ENCODE measurements around the gene NOL6. TPM values are rescaled to one million over a fixed set of nuclear protein-coding genes. Genes with fewer than 3 reads are reported as not detected.

The NOL6 gene
- total RNA-seq, 1 donor from 2014 or later: 13.0 TPM

DNA sequence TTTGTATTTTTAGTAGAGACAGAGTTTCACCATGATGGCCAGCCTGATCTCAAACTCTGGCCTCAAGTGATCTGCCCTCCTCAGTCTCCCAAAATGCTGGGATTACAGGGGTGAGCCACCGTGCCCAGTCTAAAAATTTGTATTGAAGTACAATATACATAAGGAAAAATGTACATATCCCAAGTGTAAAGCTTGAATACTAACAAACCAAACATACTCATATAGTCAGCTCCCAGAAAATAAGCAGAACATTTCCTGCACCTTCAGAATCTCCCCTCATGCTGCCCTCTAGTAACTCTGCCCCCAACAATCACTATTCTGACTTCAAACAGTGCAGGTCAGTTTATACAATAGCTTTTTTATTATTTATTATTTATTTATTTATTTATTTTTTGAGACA lies 1.6 kb upstream of the NOL6 start:
- DNase-seq (ENCODE audit: missing footprints): no peak
- ATAC-seq: no peak
- intact Hi-C loops (cut with DNase I): no loop called here

DNA sequence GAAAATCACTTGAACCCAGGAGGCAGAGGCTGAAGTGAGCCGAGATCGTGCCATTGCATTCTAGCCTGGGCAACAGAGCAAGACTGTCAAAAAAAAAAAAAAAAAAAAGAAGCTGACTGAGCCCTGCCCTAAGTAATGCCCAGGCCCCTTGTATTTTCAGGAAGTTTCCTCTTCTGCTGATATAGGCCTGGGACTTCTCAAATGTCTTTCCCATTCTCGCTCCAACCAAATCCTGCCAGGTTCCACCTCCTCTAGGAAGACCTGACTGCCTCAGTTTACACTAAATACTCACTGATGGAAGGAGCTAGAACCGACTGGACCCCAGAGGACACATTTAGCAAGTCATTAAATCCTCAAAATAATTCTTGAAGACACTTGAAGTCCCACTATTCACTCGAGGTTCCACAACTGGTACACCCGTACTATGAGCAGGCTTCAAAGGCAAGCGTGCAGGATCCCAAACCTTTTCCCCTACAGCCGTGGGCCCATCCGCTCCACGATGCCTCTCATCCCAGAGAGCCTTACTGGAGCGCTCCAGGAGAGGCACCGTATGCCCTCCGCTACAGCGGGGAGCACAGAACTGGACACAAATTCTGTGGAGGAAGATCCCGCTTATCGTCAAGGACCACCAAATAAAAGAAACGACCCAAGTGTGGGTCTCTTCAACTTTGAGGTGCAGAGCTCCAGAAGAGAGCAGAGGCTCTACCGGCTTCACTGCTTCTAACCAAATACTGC lies 676 bp downstream of the NOL6 start:
- ATAC-seq: no peak

DNA sequence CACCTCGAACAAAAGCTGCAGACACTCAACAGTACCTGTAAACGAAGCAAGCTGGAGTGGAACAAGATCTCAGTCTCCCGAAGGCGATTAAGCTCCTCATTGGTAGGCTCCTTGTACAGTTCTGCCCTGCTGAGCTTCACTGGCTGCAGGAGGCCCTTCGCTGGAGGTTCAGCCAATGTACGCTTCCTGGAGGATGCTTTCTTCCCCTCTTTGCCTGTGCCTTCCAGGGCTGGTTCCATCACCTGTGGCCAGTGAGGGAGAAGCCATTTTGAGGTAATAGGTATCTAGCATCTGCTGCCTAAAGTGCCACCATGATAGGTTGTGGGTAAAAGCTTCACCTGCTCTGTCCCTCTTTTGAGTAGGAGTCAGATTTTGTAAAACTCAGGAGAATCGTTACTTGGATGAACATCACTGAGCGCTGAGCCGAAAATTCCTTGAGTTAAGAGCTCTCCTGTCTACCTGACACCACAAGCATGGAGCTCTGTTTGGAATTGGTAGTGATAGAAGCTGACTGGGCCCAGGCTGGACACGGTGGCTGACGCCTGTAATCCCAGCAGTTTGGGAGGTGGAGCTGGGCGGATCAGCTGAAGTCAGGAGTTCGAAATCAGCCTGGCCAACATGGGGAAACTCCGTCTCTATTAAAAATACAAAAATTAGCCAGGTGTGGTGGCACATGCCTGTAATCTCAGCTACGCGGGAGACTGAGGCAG lies 1.4 kb downstream of the NOL6 start:
- intact Hi-C loops (cut with DNase I): loop anchor here (5.0 kb wide), 2 partner anchors 180 to 920 kb away; partner anchors contain the start of genes NFX1, SMIM27 and TOPORS
- no peak for DNase-seq (ENCODE audit: missing footprints)
- ATAC-seq: no peak

More for the DNA sequence above, 676 bp downstream of the NOL6 start:
- intact Hi-C loops (cut with DNase I): loop anchor here (5.0 kb wide), 2 partner anchors 181 to 921 kb away; partner anchors contain the start of genes NFX1, SMIM27 and TOPORS
- no peak for DNase-seq (ENCODE audit: missing footprints)

DNA sequence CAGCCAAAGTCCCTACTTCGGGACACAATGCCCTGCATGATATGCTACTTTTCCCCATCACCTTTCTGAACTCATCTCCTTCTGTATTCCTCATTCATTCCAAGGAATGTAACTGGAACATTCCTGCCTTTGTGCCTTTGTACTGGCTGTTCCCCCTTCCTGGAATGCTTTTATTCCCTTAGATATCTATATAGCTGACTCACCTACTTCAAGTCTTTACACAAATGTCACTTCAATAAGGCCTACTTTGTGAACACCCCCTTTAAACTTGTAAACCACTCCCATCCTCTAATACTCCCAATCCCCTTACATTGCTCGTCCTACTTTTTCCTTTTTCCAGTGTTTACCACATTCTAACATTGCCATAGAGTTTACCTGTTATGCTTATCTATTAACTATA lies 2.4 kb downstream of the NOL6 start:
- no peak for ATAC-seq

DNA sequence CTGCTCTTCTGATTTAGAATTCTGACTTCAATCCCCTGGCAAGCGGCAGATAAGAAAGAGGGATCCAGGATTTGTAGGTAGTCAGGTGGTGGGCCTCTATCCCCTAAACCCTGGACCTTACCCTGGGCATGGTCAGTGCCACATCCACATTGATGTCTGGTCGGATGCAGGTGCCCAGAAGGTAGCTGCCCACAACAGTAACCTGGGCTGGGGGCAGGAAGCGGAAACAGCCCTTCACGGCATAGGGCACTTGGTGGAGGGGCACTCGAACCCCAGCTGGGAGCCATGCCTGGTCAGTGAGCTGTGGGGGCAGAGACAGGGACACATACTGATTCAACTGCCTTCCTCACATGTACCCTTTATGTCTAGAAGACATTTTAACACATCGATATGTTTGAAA lies 3.8 kb downstream of the NOL6 start:
- intact Hi-C loops (cut with DNase I): loop anchor here (5.0 kb wide), 4 partner anchors 53 to 918 kb away; partner anchors contain the start of genes AQP7, NFX1, SMIM27 and TOPORS
- DNase-seq (ENCODE audit: missing footprints) (no peak), ATAC-seq (no peak)

More for the DNA sequence above, 2.4 kb downstream of the NOL6 start:
- intact Hi-C loops (cut with DNase I): loop anchor here (1.0 to 5.0 kb wide), 3 partner anchors 96 to 919 kb away; partner anchors contain the start of genes NFX1, SMIM27 and TOPORS
- no peak for DNase-seq (ENCODE audit: missing footprints)

DNA sequence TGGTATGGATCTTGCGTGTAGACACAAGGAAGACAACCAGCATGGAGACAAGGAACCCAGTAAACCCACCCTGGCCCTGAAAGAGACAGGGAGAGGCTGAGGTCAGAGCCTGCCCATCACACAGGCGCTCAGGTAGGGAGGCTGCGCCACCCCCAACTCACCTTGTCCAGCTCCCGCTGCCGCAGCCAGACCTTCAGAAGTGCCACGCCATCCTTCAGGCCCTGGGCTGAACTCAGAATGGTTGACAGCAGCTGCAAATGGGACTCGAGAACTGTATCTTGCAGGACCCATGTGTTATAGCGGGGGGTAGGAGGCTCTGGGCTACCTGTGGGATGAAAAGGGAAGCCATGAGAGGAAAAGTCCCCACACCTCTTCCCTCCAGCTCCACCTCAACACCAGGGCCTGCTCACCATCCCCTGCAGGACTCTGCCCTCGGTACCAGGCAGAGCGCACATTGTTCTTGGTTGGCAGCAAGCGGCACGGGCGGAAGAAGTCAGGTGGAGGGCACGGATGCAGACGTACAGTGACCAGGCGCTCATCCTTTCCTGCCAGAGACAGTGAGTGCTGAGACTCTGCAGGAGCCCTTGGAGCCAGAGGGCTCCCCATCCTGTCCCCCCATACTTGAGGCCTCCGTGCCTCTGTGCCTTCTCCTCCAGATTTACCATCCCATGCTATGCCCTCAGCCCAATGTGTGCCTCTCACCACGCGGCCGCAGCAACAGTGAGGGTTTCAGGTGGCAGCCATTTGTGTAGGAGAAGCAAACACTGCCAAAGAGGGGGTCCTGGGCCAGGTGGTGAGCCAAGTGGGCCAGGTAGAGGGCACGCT lies 4.7 kb downstream of the NOL6 start:
- DNase-seq (ENCODE audit: missing footprints) (no peak), ATAC-seq (no peak)
- intact Hi-C loops (cut with DNase I): loop anchor here (5.0 kb wide), 2 partner anchors 52 to 67 kb away; partner anchors contain the start of gene AQP7

DNA sequence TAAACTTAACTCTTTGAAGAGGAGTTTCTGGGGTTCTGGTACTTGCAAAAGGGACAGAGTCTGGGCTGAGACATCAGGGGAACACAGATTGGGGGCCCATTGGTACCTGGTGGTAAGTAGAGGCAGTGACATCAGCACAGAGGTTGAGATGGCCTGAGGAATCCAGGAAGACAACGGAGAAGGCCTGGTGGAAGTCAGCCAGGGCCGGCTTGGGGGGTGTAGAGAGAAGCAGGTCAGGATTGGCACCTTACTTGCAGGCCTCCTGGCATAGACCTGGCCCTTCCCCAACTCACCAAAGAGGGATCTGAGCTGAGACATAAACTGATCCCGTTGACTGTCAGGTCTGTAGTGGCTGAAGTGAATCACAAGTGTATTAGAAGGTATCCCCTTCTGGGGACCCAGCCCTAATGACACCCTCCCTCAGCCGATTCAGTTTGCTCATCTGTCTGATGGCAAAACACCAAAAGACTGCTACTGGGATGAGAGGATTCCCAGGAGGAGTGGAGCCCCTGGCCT lies 5.5 kb downstream of the NOL6 start:
- DNase-seq (ENCODE audit: missing footprints) (no peak), ATAC-seq (no peak)
- intact Hi-C loops (cut with DNase I): loop anchor here (5.0 kb wide), 2 partner anchors 51 to 66 kb away; partner anchors contain the start of gene AQP7

DNA sequence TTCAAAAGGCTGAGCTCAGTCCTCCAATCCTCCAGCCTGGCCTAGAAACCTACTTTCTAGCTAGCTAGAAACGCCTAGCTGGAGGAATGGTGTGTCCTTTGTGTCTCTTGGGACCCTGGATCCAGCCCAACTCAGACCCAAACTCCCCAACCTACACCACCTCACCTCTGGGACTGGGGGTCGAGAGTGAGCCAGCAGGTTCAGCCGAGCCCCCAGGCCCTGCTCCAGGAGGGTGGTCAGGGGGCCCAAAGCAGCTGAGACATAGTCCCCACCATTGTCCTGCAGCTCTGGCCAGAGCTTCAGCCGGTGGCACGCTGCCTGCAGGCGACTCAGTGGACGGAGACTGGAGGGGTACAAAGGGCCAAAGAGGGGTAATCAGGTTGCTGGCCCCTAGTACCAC lies 6.2 kb downstream of the NOL6 start:
- no peak for DNase-seq (ENCODE audit: missing footprints)
- intact Hi-C loops (cut with DNase I): loop anchor here (2.0 to 5.0 kb wide), 3 partner anchors 50 to 93 kb away; partner anchors contain the start of gene AQP7
- ATAC-seq: no peak

DNA sequence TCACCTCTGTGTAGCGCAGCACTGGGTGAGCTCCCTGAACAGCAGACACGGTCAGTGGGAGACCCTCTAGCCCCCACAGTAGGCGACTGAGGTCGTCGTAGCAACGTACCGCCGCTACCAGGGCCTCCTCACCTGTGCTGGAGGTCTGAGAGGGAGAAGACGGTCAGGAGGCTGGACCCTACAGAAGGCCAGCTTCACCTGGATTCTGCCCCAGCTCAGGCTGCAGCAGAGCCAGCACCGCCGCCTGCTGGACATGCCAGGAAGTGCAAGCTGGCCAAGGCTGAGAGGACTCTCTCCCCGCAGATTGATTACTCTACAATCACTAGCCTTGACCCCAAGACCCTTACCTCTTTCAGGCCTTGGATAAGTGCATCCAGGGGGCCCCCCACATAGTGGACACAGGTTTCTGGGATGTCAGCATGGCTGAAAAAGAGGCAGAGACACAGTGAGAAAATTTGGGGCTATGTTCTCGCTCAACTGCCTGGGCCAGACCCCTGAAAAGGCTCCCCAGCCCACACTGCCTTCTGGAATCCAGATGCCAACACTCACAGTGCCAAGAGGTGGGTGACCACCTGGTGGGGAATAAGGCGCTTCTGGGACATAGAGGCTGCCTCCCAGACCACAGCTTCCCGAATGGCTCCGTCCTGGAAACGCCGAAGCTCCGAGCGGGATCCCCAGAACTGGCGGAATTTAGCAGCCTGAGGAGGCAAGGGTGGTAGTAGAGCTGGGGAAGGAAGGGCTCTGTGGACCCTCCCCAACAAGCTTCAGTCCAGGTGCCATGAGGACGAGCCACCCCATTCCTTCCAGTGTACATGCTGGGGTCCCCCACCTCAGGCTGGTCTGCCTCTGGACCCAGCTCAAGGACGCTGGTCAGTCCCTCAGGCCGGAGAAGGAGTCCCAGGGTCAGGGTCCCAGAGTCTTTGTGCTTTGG lies 6.9 kb downstream of the NOL6 start:
- intact Hi-C loops (cut with DNase I): loop anchor here (2.0 to 5.0 kb wide), 3 partner anchors 50 to 92 kb away; partner anchors contain the start of gene AQP7
- DNase-seq (ENCODE audit: missing footprints) (peak; percentile 89), ATAC-seq (peak; percentile 55)

DNA sequence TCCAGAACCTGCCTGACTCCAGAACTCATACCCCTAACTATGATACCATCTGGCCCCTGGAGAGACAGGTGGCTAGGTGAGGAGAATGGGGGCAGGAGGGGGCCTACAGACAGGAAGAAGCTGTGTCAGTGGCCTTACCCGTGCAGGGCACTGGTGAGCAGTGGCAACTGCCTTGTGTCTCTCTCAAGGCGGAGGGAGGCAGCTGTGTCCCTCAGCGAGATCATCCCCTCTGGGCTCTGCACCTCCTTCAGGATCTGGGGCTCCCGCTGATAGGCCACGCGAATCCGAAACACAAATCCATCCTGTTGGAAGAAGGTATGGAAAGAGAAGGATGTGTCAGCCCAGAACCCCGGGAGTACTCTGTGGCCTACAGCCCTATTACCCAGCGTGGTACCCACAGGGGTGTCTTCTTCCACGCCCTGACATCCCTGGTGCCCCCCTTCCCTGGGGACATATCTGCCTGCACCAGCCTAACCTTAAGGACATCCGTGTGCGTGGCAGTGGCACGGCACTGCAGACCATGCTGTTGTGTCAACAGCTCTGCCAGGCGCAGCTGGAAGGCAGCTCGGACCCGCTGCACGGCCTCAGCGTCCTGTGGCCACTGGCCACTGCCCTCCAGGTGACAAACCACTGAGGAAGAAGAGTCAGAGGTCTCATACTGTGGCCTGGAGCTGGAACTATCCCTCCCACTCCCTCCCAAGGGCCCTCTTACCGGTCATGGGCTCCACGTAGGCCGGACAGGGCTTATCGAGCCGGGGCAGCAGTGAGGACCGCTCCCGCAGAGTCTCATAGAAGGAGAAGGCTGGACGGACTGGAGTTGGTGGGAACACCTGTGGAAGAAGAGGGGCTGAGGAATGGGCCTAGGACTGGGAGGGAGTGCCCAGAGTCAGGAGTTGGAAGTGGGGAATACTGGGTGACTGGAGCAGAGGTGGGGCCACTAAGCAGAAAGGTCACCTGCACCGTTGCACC lies 7.8 kb downstream of the NOL6 start:
- intact Hi-C loops (cut with DNase I): loop anchor here (2.0 to 5.0 kb wide), 3 partner anchors 49 to 91 kb away; partner anchors contain the start of gene AQP7
- no peak for ATAC-seq
- DNase-seq (ENCODE audit: missing footprints): no peak

DNA sequence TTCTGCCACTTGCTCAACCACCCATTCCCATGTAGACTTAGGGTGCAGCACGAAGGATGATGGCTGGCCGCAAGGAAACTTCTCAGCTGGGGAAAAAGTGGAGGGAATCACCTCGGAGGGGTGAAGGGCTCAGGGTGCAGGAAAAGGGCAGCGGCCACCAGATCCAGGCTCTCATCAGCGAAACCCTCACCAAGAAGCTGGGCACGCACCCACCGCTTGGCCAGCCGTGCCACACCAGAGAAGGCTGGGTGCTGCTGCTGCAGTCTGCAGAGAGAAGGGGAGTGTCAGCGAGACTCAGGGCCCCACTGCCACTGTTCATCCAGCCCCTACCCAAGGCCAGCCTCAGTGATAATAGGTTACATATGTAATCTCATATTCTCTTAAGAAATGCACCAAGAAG lies 8.6 kb downstream of the NOL6 start:
- intact Hi-C loops (cut with DNase I): loop anchor here (5.0 kb wide), 2 partner anchors 48 to 63 kb away; partner anchors contain the start of gene AQP7
- no peak for ATAC-seq
- no peak for DNase-seq (ENCODE audit: missing footprints)

DNA sequence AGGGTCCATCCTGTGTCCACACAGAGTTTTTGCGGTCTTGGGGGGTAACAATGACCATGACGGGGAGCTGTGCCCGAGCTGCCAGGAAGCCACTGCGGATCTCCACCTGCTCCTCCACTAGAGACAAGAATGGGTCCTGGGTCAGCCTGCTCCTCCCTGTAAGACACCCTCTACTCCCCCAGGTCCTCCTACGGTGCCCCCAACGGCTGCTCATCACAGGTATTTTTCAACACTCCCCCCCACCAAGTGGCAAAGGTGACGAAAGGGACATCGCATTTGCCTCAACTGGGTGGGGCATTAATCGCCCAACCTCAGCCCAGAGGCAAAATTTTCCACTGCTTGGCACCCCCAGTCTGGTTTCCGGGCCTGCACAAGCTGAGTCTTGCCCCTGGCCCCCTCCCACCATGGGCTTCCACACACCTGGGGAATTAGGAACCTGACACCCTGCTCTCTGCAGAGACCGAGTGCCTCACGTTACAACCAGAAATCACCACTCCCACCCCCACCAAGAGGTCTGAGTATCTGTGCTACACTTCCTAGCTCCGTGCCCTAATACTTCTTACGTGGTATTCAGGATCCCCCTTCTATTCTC lies 9.6 kb downstream of the NOL6 start:
- intact Hi-C loops (cut with DNase I): no loop called here
- ATAC-seq (no peak), DNase-seq (ENCODE audit: missing footprints) (no peak)

DNA sequence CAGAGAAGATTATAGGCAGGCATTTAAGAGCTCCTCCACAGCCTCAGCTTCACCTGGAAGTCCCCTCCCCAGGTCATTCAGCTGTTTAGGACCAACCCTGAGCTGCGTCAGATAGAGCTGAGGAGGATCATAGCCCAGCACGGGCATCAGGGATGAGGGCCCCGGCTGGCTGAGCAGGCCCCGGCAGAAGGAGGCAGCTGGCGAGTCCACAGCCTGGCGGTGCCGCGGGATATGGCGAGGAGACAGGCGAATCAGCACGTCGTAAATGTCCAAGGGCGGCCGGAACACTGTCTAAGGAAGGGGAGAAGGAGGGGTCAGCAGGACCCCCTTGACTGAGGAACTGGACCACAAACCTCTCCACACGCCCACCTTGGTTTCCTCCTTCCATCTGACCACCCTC lies 10.6 kb downstream of the NOL6 start:
- no peak for ATAC-seq
- intact Hi-C loops (cut with DNase I): no loop called here
- DNase-seq (ENCODE audit: missing footprints): no peak

DNA sequence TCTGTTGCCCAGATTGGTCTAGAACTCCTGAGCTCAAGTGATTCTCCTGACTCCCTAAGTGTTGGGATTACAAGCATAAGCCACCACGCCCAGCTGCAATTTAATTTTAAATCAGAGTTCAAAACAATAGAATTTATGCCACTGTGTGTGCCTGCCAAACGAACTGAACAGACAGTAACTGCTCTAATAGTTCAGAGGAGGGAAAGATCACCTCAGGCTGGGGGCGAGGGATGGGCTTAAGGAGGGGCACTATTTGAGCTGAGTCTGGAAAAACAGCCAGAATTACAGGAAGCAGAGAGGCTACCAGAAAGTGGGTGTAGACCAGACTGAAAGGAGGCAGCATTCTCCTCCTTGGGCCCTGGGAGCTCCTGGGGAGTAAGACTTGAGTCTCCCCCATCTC lies 12.2 kb downstream of the NOL6 start:
- no peak for DNase-seq (ENCODE audit: missing footprints)
- intact Hi-C loops (cut with DNase I): no loop called here
- ATAC-seq: no peak

DNA sequence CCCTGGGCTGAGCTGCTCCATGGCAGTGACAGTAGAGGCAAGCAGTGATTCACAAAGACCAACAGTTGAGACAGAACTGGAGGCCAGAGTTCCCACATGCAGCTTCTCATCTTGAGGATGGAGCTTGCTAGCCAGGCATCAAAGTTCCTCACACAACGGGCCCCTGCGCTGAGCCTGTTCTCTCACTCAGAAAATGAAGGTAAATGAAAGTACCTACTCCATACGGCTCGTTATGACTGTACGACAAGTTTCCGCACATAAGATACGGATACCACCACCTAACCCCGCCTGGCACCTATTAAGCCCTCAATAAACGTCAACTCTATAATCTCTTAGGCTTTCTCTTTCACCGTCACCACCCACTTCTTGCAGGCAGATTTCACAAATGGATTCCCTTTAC lies 12.9 kb downstream of the NOL6 start:
- DNase-seq (ENCODE audit: missing footprints) (no peak), ATAC-seq (no peak)
- intact Hi-C loops (cut with DNase I): no loop called here

DNA sequence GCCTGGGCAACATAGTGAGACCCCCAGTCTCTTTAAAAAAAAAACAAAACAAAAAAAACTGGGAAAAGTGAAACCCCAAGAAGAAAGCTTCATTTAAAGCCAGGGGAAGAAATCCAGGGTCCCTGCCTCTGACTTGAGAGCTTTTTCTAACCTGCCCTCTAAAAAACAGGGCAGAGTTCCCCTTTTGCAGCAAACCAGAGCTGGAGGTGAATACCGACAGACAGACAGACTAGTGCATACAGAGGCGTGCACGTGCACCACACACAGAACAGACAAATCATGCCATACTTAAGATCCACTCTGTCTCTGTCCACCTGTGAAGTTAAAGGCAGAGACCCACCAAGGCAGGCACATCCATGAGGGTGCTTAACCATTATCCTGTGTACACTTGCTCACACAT lies 14.6 kb downstream of the NOL6 start:
- ATAC-seq (no peak), DNase-seq (ENCODE audit: missing footprints) (no peak)
- intact Hi-C loops (cut with DNase I): no loop called here

Data from Right ventricle myocardium inferior (tissue), 1 donor.